GM23248 (cell line): ENCODE data around the gene KLHL2. TPM values are rescaled to one million over a fixed set of nuclear protein-coding genes. Genes with fewer than 3 reads are reported as not detected.

ENCODE experiments used
- DNase-seq: peaks from one replicate; pipeline ENCODE4 v3.0.0-alpha.2; 2015
- H2AFZ ChIP-seq: fragments of 200-600 bp; sonication (generic); 2 replicates; pipeline ENCODE4 v1.6.1; 2016; ENCODE audit warnings: antibody characterized with exemption
- H3F3A ChIP-seq: fragments of 200-600 bp; sonication (generic); 2 replicates; pipeline ENCODE4 v1.6.1; 2016; ENCODE audit warnings: mild to moderate bottlenecking, antibody characterized with exemption, mixed run types; ENCODE audit not compliant: insufficient read depth
- H3K27ac ChIP-seq: fragments of 200-600 bp; sonication (generic); 2 replicates; pipeline ENCODE4 v1.5.1; 2016; ENCODE audit warnings: mild to moderate bottlenecking
- H3K27me3 ChIP-seq: fragments of 200-600 bp; sonication (generic); replicated peaks from 2 replicates; pipeline ENCODE4 v1.6.1; 2016; ENCODE audit warnings: mild to moderate bottlenecking; ENCODE audit not compliant: insufficient read depth
- H3K36me3 ChIP-seq: fragments of 200-600 bp; sonication (generic); 2 replicates; pipeline ENCODE4 v1.6.1; 2016; ENCODE audit warnings: low read depth, mild to moderate bottlenecking
- H3K4me1 ChIP-seq: fragments of 200-600 bp; sonication (generic); 2 replicates; pipeline ENCODE4 v1.6.1; 2016; ENCODE audit warnings: mild to moderate bottlenecking; ENCODE audit not compliant: insufficient read depth
- H3K4me2 ChIP-seq: fragments of 200-600 bp; sonication (generic); one replicate; pipeline ENCODE4 v1.6.1; 2016; ENCODE audit warnings: mild to moderate bottlenecking; ENCODE audit not compliant: unreplicated experiment
- H3K4me3 ChIP-seq: fragments of 200-600 bp; sonication (generic); 2 replicates; pipeline ENCODE4 v1.5.1; 2016; ENCODE audit warnings: mild to moderate bottlenecking
- H3K79me2 ChIP-seq: fragments of 200-600 bp; sonication (generic); 2 replicates; pipeline ENCODE4 v1.6.1; 2016; ENCODE audit warnings: mild to moderate bottlenecking; ENCODE audit not compliant: insufficient read depth
- H3K9ac ChIP-seq: fragments of 200-600 bp; sonication (generic); 2 replicates; pipeline ENCODE4 v1.6.1; 2016; ENCODE audit warnings: mild to moderate bottlenecking
- H3K9me2 ChIP-seq: fragments of 200-600 bp; sonication (generic); 2 replicates; pipeline ENCODE4 v1.6.1; 2016; ENCODE audit warnings: mixed run types, mild to moderate bottlenecking, moderate library complexity; ENCODE audit not compliant: insufficient read depth
- H3K9me3 ChIP-seq: fragments of 200-600 bp; sonication (generic); one replicate; pipeline ENCODE4 v1.6.1; 2017; ENCODE audit warnings: low read depth
- H4K20me1 ChIP-seq: fragments of 200-600 bp; sonication (generic); 2 replicates; pipeline ENCODE4 v1.6.0; 2016; ENCODE audit not compliant: insufficient read depth
- EZH2 ChIP-seq: fragments of 200-600 bp; sonication (generic); IDR thresholded peaks from 2 replicates; pipeline ENCODE4 v1.6.1; 2018; ENCODE audit warnings: antibody characterized with exemption, mild to moderate bottlenecking; ENCODE audit not compliant: insufficient read depth, poor library complexity, severe bottlenecking
- EZH2phosphoT487 ChIP-seq: fragments of 200-600 bp; sonication (generic); IDR thresholded peaks from 2 replicates; pipeline ENCODE4 v1.6.1; 2018; ENCODE audit warnings: antibody characterized with exemption, moderate library complexity, mild to moderate bottlenecking, low read depth; ENCODE audit not compliant: insufficient read depth
- WGBS, 2 experiments: methylation state at CpG; one replicate each; pipeline ENCODE4 v1.1.6; 2015 to 2017; ENCODE audit warnings: low lambda C conversion rate in 2 of 2, low coverage in 1 of 2; ENCODE audit errors: missing lambda C conversion rate in 2 of 2; 5-methylcytosine and 5-hydroxymethylcytosine counted together
- in situ Hi-C: fragments of 300-500 bp; cut with MboI; formaldehyde crosslinking; loops from 2 replicates; pipeline ENCODE4 v1.15.0; 2020
- polyA plus RNA-seq: library from polyadenylated mRNA; unstranded; fragments of >200 nt; fragmentation: Nextera tagmentation; extraction: Ambion mirVana; gene quantifications from 2 replicates; pipeline ENCODE4 v1.2.1, GENCODE V29; 2016
- total RNA-seq: library from RNA; depleted of rRNA; stranded (reverse); fragments of >200 nt; shearing (Covaris generic); gene quantifications from 2 replicates; pipeline ENCODE4 v1.2.3, GENCODE V29; 2014

Gene KLHL2
- total and polyA plus RNA-seq, 2 experiments from 2014 or later = 11.0 to 20.2 TPM

DNA sequence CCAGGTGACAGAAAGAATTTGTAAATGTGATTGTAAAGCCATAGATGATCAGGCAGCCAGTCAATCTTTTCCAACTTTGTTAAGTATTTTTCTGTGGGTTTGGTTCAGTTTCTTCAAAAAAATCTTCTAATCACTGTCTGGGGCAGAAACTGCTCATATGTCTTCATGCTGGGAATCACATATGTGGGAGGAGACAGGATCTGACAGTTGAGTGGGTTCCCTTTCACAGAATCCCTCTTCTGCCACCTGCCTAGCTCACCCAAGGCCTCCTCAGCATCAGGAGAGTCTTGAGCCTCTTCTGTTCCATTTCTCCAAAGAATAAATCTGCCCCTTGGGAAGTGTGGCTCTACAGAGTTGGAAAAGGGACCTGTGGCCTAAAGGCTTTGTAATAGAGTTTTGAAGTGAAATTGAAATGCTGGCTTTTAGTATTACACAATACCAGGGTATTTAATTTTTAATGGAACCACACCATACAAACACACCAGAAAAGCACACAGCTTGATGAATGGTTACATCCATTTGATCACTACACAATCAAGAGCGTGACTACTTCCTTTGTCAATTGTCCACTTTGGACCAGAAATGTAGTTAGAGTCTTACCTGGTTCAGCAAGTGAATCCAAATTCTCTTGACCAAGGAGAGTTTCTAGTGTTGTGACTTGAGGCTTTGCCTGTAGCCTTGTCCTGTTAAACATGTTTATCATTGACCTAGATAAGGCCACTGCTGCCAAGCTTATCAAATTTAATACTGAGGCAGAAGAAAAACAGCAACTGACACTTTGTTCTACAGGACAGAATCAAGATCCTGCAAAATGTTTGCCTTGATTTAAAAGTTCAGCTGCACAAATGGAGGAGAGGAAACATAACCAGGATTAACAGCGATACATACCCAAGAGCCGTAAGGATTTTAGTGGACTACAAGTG, 140.5 kb downstream of the KLHL2 start:
- Histone ChIP-seq H3K27ac (no peak overlapping the region), H3F3A (no peaks in the 10 kb centered on the region), H3K36me3 (no peaks in the 10 kb centered on the region), H3K9me3 (no peaks in the 10 kb centered on the region), H3K27me3 (no peaks in the 10 kb centered on the region), H2AFZ (no peak overlapping the region), H4K20me1 (no peaks in the 10 kb centered on the region), H3K9ac (no peak overlapping the region), H3K4me1 (no peaks in the 10 kb centered on the region), H3K4me3 (no peak overlapping the region), H3K79me2 (no peaks in the 10 kb centered on the region), H3K4me2 (no peak overlapping the region), H3K9me2 (no peaks in the 10 kb centered on the region)
- in situ Hi-C loops = loop anchor here (10.0 kb wide), 1 partner anchor 213 kb away; no protein-coding TSS in a partner anchor
- TF ChIP-seq EZH2phosphoT487 (no peak), EZH2 (no peak)
- 64 to 65% methylated on average over 3 of the region's 3 CpGs for WGBS, 2 experiments
- DNase-seq = no peak

GRCh38 chr4:165351359-165352130, 144.2 kb downstream of the KLHL2 start:
- WGBS, 2 experiments = 93 to 96% methylated on average over 5 of the region's 5 CpGs
- Histone ChIP-seq H3K9ac (no peak overlapping the region), H3K27ac (no peak overlapping the region), H4K20me1 (no peaks in the 10 kb centered on the region), H3K27me3 (no peaks in the 10 kb centered on the region), H3K9me2 (no peaks in the 10 kb centered on the region), H3K36me3 (no peaks in the 10 kb centered on the region), H3K4me1 (no peaks in the 10 kb centered on the region), H3F3A (no peaks in the 10 kb centered on the region), H3K4me2 (no peak overlapping the region), H2AFZ (no peak overlapping the region), H3K9me3 (no peaks in the 10 kb centered on the region), H3K4me3 (no peak overlapping the region), H3K79me2 (no peaks in the 10 kb centered on the region)
- no peak for DNase-seq
- no peak for TF ChIP-seq EZH2
- in situ Hi-C loops = no loop called here

- H2AFZ ChIP-seq = peak overlapping the region; percentile 30; the same call in 1 of the 2 replicates
- no peaks in the 10 kb centered on the region for H4K20me1 ChIP-seq
- no peak for TF ChIP-seq EZH2phosphoT487
- TF ChIP-seq EZH2 = no peak
- no peaks in the 10 kb centered on the region for H3K9me2 ChIP-seq
- in situ Hi-C loops = no loop called here
- no peak overlapping the region for H3K9ac ChIP-seq
- no peaks in the 10 kb centered on the region for H3K27me3 ChIP-seq
- H3K9me3 ChIP-seq = no peaks in the 10 kb centered on the region
- peaks cover 19% of the 10 kb centered on the region for H3K4me1 ChIP-seq
- H3K4me2 ChIP-seq = no peak overlapping the region
- 4 to 7% methylated on average over 2 of the region's 2 CpGs for WGBS, 2 experiments
- no peaks in the 10 kb centered on the region for H3K79me2 ChIP-seq
- H3K4me3 ChIP-seq = no peak overlapping the region
- H3K36me3 ChIP-seq = no peaks in the 10 kb centered on the region
- H3F3A ChIP-seq = peaks cover 14% of the 10 kb centered on the region
- peak; percentile 64 for DNase-seq
- H3K27ac ChIP-seq = no peak overlapping the region
These were observed 148.5 kb downstream of the KLHL2 start for GRCh38 chr4:165355900-165356300.

GRCh38 chr4:165359506-165359905, 152.1 kb downstream of the KLHL2 start:
- H3K27ac ChIP-seq = peak overlapping the region; percentile 71
- in situ Hi-C loops = no loop called here
- peak; percentile 83 for DNase-seq
- no peaks in the 10 kb centered on the region for H3K27me3 ChIP-seq
- peak overlapping the region; percentile 40 for H3K9ac ChIP-seq
- H3K9me2 ChIP-seq = no peaks in the 10 kb centered on the region
- no peak for TF ChIP-seq EZH2
- TF ChIP-seq EZH2phosphoT487 = no peak
- peak overlapping the region; percentile 19 for H3K4me3 ChIP-seq
- H4K20me1 ChIP-seq = no peaks in the 10 kb centered on the region
- H2AFZ ChIP-seq = peak overlapping the region; percentile 42; the same call in 1 of the 2 replicates
- no peaks in the 10 kb centered on the region for H3K36me3 ChIP-seq
- H3K4me2 ChIP-seq = peak overlapping the region; percentile 65
- peaks cover 20% of the 10 kb centered on the region for H3F3A ChIP-seq
- peaks cover 26% of the 10 kb centered on the region for H3K4me1 ChIP-seq
- 2 to 4% methylated on average over 2 of the region's 2 CpGs for WGBS, 2 experiments
- H3K79me2 ChIP-seq = no peaks in the 10 kb centered on the region
- no peaks in the 10 kb centered on the region for H3K9me3 ChIP-seq
